Measurements from ENCODE around the gene RAB34.
A peak's percentile ranks its signal among the peaks of the same experiment; 100 is the strongest.
"Not testable (repeated sequence)": the region's sequence is repeated elsewhere in the genome, so short reads cannot be mapped to it uniquely, and the experiment has no call there.

The RAB34 gene

DNA sequence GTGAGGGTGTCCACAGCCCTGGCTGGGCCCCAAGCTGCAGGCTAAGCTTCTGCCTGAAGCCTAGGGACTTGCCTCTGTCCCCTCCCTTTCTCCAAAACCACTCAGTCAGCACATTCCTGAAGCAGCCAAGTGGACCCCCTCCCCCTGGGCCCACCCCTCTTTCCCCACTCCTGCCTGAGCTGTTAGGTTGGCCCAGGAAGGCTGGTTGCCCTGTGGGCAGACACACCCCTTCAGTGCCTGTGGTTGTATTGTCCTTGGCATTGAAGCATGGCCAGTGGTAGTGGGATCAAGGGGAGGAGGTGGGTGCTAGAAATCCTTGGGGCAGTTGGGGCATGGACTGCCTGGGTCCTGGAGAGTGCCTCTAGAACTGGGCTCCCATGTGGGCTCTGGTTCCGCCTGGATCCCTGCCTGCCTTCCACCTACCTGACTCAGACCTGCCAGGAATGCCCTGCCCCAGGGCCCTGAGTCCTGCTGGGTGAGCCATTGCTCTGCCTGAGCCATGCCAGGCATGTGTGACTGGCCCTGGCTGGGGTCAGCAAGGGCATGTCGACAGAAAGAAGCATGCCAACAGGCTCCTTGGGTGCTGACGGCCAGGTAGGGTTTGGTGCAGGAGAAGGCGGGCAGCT is 28.2 kb upstream of the RAB34 start:
- no peak for DNase-seq

DNA sequence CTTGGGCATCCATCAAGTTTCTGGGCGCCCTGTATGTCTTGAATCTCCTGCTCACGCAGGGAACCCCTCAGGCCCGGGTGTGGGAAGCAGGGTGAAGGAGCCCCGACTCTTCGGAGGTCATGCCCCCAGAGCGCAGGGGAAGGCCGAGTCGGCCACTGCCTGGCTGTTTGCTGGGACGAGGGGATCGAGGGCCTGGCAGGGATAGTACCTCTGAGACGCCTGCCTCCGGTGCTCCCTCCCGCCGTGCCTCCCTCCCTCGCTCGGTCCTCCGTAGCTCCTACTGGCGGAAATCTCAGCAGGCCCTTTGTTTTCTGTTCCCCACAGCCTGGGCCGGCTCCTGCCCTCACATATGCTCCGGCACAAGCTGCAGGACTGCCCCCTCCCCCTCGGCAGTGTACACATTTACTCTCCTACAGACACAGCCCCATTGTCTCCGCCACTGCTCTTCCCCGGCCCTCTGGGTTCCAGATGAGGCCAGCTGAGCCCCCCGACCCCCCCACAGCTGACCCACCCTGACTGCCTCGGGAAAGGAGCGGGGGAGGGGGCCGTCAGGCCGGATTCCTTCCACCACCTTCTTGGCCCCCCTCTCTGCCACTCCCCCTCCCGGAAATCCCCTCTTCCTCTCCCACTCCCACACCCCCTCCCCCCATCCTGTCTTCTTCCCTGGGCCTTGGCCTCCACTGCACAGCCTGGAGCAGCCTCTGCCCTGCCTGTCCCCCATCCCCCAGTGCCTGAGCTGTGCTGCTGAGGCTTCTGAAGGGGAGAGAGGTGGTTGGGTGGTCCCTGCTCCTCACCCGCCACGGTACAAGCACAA is 27.5 kb upstream of the RAB34 start:
- DNase-seq, result peak; percentile 20

DNA sequence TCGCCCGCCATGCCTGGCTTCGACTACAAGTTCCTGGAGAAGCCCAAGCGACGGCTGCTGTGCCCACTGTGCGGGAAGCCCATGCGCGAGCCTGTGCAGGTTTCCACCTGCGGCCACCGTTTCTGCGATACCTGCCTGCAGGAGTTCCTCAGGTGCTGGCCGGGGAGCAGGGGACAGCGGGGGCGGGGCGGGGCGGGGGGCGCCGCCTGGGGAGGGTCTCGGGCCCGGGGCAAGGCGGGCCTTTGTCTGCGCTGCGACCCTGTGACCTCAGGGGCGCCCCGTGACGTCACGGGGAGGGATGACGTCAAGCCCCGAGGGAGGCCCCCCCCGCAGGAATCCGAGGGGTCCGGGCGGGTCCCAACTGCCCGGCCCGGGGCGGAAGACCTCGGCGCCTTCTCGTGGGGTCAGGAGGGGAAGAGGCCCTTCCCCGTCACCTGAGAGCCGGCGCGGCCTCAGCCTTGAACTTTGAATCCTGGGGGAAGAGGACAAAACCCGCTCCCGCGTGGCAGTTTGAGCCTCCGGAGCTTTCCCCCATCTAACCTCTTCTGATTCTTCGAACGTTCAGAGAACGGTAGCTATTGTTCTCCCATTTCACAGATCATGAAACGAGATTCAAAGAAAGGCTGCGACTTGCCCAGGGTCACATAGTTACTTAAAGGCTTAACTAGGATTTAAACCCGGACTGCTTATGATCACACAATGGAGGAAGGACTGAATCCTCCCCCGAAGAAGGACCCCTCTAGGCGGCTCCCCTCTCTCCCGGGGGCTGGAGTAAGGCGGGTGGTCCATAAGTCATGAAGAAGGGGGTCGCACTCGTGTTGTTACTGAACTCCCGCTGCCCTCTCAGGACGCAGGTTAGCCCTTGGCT is 26.7 kb upstream of the RAB34 start:
- peak; percentile 8 for DNase-seq

DNA sequence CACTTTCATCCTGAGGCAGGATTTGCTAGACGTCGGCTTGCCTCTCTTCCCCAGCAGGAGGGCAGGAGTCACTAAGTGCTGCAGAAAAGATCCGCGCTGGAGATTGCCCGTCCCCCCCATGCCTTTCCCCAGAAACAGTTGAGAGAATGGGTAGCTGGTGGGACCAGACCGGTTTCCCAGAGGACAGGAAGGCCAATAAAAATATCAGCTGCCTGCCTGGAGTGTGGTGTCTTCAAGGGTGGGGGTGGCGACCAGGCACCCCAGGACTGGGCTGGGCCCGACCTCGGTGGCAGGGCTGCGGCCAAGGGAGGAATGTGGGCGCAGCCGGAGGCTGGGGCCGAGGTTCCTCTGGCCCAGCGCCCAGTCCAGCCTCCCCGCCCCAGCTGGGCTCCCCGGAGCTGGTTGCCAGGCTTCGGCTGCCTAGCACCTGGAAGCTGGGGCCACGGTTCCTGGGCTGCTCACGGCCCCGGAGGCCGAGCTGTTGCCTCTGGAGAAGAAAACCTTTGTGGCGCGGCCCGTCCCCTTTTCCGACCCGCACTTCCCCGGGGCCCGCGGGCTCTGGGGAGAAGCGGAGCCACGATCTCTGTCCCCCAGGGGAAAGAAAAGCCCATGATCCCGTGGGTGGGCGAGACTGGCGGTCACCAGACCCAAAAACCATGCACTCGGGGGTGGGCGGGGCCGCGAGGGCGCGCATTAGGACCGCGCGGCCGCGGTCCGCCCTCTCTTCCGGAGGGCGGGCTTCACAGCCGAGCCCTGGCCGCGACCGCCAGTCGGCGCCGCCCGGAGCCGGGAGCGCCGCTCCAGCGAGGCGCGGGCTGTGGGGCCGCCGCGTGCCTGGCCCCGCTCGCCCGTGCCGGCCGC is 25.8 kb upstream of the RAB34 start, which contains the start of gene TRAF4:
TSS of gene TRAF4 (plus strand) at position 769 of the 861 bp plus-strand sequence. CDS start 102 bp downstream, outside the sequence.
- DNase-seq, result peak; percentile 73

DNA sequence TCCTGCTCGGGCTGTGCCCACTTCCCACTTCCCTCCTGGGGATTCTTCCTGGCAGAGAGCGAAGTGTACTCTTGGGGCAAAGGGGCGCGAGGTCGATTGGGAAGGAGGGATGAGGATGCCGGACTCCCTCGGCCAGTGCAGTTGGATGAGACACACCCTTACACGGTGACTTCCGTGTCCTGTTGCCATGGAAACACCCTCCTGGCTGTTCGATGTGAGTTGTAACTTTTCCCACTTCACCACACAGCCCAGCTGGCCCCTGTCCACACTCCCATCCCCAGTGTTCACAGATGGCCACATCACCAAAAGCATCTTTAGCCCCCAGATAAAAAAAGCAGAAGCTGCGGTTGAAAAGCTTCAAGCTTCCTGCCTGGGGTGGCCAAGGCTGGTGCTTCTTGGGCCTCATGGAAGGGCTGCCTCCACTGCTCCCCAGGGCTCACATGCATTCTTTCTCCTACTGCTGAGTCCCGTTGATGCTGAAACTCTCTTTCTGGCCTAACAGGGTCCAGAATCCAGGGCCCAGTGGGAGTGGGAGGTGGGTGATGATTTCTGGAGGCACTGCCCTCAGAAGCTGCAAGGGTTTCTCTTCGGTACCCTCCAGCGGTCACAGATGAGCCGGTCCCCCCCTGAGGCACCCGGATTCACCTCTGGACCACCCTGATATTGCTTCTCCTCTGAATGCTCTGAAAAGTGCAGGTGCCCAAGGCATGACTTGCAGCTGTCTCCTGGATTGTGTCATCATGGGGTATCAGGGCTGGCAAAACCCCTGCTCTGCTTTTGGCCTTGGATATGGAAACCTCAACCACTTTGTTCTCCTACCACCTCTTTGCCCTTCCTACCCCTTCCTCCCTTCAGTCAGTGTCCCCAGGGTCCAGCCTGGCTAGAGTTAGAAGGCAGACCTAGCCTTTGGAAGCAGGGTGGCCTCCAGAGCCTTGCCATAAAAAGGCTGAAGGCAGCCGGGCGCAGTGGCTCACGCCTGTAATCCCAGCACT is 24.0 kb upstream of the RAB34 start:
- DNase-seq, result no peak

DNA sequence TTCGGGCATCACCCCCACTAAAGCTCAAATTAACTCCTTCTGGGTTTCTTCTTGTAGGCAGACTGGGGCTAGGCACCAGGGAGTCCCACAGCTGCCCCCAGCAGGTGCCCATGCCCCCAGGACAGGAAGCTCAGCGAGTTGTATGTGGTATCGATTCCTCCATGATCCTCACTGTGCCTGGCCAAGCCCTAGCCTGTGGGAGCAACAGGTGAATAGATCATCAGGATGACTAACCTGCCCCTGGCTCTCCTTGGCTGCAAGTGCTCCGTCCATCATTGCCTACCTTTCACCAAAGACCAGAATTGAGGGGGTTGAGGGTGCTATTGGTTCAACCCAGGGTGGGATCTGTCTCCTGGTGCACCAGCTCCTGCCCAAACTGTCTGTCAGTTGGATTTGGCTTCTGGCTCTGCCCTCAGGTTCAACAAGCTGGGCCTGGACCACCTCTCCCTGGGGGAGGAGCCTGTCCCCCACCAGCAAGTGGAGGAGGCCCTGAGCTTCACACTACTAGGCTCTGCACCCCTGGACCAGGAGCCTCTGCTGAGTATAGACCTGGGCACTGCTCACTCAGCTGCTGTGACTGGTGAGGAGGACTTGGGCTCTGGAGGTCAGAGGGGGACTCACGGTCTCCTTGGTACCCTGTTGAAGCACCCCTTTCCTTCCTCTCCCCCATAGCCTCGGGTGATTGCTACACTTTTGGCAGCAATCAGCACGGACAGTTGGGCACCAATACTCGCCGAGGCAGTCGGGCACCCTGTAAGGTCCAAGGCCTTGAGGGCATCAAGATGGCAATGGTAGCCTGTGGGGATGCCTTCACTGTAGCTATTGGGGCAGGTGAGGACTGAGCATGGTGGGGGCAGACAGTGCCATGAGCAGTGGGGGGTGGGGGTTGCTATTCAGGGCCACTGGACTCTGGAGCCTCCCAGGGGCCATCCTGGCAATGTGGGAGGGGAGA is 23.0 kb upstream of the RAB34 start:
- no peak for DNase-seq

DNA sequence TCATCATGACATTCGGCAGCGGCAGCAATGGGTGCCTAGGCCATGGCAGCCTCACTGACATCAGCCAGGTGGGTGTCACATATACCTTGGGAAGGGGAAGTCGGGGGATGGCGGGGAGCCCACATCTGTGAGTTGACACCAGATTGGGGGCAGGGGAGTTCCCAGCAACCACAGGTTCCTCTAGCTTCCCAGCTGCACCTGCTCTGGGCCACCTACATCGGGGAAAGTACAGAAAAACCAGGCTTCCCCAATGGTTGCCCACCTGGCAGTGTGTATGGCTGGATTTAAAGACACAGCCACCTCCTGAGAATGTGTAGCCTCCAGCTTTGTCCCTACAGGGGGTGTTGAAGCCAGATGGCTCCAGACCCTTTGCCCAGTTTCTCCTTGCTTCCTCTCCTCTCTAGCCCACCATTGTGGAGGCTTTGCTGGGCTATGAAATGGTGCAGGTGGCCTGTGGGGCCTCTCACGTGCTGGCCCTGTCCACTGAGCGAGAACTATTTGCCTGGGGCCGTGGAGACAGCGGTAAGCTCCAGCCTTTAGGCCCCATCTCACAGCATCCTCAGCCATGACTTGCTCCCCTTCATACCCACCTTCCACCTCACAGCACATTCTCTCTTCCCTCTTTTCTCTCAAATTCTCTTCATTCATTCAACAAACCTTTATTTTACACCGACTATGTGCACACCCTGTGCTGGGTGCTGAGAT is 21.2 kb upstream of the RAB34 start:
- DNase-seq, result no peak

DNA sequence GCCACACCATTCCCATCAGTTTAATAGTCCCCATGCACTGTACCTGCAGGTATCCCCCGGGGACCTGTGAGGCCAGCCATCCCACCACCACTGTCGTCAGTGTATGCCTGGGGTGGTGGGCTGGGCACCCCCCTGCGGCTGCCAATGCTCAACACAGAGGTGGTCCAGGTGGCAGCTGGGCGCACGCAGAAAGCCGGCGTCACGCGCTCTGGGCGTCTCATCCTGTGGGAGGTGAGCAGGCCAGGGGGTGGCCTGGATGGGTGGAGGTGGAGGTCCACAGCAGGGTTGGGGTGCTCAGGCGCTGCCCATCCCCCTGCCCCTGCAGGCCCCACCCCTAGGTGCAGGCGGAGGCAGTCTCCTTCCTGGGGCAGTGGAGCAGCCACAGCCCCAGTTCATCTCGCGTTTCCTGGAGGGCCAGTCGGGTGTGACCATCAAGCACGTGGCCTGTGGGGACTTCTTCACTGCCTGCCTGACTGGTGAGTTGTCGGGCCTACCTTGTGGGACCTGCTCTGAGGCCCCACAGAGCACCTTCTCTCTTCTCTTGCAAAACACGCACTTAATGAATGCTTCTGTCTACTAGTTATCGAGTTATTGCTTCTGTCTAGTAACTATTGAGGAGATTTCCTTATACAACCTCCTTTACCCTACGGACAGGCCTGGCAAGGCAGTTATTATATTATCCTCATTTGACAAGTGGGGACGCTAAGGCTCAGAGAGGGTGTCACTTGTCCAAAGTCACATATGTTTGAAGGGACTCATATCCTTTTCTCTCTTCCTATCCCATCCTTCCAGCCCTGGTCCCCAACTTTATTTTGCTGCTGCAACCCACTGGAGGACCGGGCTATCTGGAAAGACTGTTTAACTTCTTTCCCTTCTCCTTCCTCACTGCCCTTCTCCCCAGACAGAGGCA is 20.4 kb upstream of the RAB34 start:
- DNase-seq, result no peak

DNA sequence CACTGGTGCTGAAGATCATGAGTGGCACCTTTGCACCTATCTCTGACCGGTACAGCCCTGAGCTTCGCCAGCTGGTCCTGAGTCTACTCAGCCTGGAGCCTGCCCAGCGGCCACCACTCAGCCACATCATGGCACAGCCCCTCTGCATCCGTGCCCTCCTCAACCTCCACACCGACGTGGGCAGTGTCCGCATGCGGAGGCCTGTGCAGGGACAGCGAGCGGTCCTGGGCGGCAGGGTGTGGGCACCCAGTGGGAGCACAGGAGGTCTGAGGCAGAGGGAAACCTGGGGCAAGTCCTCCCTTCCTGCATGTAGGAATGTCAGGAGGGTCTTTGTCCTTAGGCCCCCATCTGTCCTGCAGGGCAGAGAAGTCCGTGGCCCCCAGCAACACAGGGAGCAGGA is 19.6 kb upstream of the RAB34 start:
- DNase-seq, result no peak

DNA sequence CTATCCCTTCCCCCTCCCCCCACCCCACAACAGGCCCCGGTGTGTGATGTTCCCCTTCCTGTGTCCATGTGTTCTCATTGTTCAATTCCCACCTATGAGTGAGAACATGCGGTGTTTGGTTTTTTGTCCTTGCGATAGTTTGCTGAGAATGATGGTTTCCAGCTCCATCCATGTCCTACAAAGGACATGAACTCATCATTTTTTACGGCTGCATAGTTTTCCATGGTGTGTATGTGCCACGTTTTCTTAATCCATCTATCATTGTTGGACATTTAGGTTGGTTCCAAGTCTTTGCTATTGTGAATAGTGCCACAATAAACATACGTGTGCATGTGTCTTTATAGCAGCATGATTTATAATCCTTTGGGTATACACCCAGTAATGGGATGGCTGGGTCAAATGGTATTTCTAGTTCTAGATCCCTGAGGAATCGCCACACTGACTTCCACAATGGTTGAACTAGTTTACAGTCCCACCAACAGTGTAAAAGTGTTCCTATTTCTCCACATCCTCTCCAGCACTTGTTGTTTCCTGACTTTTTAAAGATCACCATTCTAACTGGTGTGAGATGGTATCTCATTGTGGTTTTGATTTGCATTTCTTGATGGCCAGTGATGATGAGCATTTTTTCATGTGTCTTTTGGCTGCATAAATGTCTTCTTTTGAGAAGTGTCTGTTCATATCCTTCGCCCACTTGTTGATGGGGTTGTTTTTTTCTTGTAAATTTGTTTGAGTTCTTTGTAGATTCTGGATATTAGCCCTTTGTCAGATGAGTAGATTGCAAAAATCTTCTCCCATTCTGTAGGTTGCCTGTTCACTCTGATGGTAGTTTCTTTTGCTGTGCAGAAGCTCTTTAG is 18.5 kb upstream of the RAB34 start:
- DNase-seq, result not testable (repeated sequence)

DNA sequence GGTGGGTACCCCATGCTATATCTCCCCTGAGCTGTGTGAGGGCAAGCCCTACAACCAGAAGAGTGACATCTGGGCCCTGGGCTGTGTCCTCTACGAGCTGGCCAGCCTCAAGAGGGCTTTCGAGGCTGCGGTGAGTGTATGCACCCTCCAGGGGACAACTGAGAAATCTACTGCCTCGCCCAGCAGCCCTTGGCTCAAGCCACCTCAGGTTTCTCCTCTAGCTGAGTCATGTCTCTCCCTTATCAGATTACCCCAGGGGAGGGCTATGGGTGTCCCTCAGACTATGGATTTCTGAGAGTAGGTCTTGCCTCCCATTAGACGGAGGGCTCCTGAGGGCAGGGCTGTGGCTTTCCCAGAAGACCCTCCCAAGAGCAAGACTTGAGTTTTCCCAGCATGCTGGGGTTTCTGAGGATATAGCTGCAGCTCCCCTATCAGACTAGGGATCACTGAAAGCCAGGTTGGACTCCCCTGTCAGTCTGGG is 17.6 kb upstream of the RAB34 start:
- DNase-seq, result no peak

DNA sequence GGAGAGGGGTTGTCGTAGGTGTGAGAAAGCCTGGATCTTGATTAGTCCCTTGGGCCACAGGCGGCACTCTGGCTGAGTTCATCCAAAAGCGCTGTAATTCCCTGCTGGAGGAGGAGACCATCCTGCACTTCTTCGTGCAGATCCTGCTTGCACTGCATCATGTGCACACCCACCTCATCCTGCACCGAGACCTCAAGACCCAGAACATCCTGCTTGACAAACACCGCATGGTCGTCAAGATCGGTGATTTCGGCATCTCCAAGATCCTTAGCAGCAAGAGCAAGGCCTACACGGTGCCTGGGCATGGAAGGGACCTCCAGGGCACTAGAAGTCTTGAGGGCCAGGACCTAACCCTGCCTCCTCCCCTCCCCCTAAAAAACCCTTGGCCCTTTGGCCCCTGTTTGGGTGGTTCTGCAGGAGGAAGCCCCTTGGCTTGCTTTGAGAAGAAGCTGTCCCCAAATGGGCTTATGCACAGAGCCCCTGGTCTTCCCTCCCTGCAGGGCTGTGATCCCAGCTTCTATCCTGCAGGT is 17.1 kb upstream of the RAB34 start:
- no peak for DNase-seq

DNA sequence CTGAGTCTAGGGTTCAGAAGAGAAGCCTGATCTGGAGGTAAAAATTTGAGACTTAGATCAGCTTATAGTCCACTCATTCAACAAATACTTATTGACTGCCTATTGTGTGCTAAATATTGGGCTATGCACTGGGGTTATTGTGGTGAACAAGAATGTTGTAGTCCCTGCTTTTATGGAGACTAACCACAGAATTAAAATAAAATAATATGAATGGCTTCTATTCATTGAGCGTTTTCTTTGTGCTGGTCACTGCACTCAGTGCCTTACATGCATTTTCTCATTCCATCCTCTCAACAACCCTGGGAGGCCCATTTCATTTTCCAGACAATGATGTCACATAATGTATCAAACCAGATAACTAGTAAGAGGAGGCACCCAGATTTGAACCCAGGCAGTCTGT is 15.7 kb upstream of the RAB34 start:
- DNase-seq, result no peak

DNA sequence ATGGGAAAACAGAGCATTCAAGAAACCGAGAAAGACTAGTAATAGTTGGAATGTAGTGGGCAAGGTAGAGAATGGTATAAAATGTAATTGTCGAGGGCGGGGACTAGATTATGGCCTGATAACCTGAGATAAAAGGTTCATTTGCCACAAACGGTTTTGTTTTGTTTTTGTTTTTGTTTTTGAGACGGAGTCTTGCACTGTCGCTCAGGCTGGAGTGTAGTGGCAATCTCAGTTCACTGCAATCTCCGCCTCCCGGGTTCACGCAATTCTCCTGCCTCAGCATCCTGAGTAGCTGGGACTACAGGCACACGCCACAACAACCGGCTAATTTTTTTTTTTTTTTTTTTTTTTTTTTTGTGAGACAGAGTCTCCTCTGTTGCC is 12.3 kb upstream of the RAB34 start:
- no peak for DNase-seq

DNA sequence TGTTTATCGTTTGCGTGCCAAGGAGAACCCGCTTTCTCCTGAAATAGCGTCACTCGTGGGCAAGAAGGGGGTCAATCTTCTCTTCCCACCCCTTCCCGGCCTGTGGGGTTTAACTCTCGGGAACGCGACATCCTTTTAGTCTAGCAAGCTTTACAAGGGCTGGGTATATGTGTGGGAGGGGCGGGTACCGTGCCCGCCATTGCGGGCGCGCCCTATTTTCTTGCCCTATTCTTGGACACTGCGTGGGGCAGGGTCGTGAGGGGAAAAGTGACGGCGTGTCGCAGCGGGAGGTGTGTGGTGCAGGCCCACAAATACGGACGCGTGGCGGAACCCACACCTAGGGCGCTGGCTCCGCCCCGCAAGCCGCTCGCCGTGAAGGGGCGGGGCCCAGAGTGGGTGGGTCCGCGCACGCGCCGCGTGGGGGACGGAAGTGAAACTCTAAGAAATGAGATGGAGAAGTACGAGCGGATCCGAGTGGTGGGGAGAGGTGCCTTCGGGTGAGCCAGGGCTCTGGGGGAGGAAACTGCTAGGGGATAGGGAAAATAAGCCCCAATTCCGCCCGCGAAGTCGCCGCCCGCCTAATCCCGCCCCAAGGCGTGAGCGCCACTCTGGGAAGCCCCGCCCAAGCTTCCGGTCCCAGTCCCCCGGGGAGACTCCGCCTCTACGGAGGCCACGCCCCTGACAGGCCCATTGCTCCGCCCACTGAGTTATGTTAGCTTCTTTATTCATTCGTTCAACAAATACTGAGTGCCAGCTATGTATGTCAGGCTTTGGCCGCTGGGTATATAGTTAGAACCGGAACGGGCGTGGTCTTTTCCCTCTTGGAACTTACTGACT is 10.9 kb upstream of the RAB34 start, which contains the start of gene NEK8:
TSS of gene NEK8 (plus strand) at position 425 of the 837 bp plus-strand sequence. CDS start at position 451, 26 bp downstream.
- DNase-seq, result peak; percentile 82

All from NCI-H1105 treated with DMSO at 0.1 percent for 48 hours (cell line).